ENCODE data around the gene NRG2. TPM values are rescaled to one million over a fixed set of nuclear protein-coding genes. Genes with fewer than 3 reads are reported as not detected.

NRG2 gene
- polyA plus RNA-seq, 1 donor: 0.88 TPM

Other genes starting within 250 kb of the NRG2 start
- gene PSD2, start 247.5 kb downstream of the NRG2 start, polyA plus RNA-seq (ENCODE audit: insufficient read length): 2.2 TPM
- gene PURA, start 70.8 kb upstream of the NRG2 start, polyA plus RNA-seq (ENCODE audit: insufficient read length): 13.0 TPM
- 8.0 TPM for gene IGIP, start 82.6 kb upstream of the NRG2 start, polyA plus RNA-seq (ENCODE audit: insufficient read length)
- gene CYSTM1, start 131.9 kb upstream of the NRG2 start, polyA plus RNA-seq (ENCODE audit: insufficient read length): 54.2 TPM